SK-N-SH (cell line): ENCODE data around the gene RPL7L1.

ENCODE experiments used
- CTCF ChIP-seq: fragments of 200-600 bp; sonication (generic); IDR thresholded peaks from 2 replicates; pipeline ENCODE4 v1.6.1; 2017; ENCODE audit warnings: antibody characterized with exemption, mild to moderate bottlenecking, moderate library complexity
- EP300 ChIP-seq, 2 experiments: IDR thresholded peaks; 2 replicates each; pipeline versions ENCODE4 v1.4.0 to v1.6.1; 2012; ENCODE audit warnings: borderline replicate concordance in 1 of 2, low read depth in 1 of 2, low read length in 1 of 2
- MEF2A ChIP-seq: IDR thresholded peaks from 2 replicates; pipeline ENCODE4 v1.4.0; 2012; ENCODE audit warnings: low read depth, borderline replicate concordance
- USF2 ChIP-seq: fragments of 150-350 bp; IDR thresholded peaks from 2 replicates; pipeline ENCODE4 v1.6.1; 2017; ENCODE audit warnings: antibody characterized with exemption, low read length, low read depth, borderline replicate concordance

GRCh38 chr6:42899871-42900270, 20.5 kb downstream of the RPL7L1 start:
- no peak for TF ChIP-seq CTCF
- no peak for TF ChIP-seq EP300 (IDR thresholded peaks at IDR 0.05; ENCODE audit: borderline replicate concordance in 1 of 2, low read depth in 1 of 2, low read length in 1 of 2)
- no peak for TF ChIP-seq MEF2A
- no peak for TF ChIP-seq USF2
